GM19328 (cell line): ENCODE measurements around the gene IARS2.
"Not testable (repeated sequence)": the region's sequence is repeated elsewhere in the genome, so short reads cannot be mapped to it uniquely, and the experiment has no call there.

Experiments used
- ATAC-seq: cut with Tn5 transposase; IDR thresholded peaks from one replicate; pipeline ENCODE4 v1.9.1; 2021; ENCODE audit warnings: mild to moderate bottlenecking, moderate library complexity; ENCODE audit not compliant: unreplicated experiment

Gene IARS2

DNA sequence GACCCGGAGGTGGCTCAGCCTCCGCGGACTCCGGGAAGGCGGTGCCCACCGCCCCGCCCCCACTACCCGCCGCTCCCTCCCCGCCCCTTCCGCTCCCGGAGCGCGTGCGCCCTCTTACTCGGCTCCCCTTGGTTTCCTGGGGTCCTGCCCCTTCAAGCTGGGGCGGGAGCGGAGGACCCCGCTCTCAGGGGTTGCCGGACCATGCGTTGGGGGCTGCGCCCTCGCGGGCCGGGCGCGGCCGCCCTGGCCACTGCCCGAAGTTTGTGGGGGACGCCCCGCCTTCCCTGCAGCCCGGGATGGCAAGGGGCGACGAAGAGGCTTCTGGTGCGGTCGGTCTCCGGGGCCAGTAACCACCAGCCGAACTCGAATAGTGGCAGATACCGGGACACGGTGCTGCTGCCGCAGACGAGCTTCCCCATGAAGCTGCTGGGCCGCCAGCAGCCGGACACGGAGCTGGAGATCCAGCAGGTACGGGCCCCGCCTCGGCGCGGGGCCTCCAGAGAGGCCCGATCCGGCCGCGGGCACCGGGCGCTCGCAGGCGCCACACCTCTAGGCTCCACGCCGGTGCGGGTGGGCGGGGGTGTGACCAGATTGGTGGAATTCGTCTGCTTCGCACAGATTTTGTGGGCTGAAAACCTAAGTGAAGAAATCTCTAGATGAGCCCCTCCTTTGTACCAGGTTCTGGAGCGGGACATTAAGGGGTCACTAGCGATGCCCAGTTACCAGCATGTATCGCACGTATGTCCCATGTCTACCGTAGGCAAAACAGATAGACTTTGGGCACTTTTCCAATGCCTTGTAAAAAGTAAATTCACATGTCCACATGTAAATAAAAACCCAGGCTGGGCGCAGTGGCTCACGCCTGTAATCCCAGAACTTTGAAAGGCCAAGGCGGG lies at the start of gene IARS2:
Gene IARS2, plus strand, starts transcription at position 117 of the 896 bp plus-strand sequence. Its CDS starts 85 bp downstream, at position 202.
- ATAC-seq, result peak; percentile 52

DNA sequence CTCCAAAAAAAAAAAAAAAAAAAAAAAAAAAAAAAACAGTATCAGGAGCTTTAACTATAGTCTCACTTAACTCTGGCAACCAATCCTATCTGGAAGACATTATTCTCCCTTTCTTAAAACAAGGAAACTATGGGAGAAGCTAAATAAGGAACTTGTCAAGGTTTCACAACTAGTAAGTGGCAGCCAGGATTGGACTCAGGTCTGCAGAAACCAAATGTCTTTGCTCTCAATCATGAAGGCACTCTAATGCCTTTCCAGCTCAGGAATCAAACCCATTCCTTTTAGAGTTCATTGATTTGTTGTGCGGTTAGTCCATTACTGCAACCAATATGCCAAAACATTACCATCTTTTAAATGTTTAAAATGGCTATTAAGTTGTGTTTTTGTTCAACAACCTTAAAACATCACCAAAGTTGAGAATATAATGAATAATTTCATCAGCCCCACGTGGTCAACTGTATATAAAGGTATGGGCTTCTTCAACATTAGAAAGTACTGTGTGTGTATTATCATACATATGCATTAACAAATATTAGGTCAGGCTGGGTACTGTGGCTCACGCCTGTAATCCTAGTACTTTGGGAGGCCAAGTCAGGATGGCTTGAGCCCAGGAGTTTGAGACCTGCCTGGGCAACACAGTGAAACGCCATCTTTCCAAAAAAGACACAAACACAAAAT lies 49.1 kb upstream of the IARS2 start:
- ATAC-seq, result no peak

DNA sequence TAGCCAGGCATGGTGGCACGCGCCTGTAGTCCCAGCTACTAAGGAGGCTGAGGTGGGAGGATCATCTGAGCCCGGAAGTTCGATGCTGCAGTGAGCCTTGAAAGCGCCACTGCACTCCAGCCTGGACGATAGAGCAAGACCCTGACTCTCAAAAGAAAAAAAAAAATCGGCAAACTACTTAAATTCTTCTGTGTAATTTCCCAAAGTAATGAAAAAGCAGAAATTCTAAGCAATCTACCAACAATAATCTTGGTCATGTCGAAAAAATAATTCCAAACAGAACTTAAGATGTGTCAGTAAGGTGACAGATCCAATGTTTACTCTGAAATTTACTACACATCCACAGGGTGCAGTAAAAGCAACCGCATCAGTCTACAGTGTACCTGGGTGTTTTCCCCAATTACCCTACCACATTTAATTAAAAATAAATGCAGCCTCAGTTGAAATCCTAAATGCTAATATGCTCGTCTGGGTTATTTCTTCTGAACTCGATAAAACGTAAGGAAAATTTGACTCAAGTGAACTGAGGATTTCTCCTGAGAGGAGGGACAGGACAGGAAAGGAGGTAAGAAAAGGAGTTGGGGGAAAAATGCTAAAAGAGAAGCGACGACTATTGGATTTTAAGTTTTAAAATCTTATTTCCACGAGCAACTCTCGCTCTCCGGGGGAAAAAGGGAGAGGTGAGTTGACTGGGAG lies 48.4 kb upstream of the IARS2 start:
- ATAC-seq, result no peak

DNA sequence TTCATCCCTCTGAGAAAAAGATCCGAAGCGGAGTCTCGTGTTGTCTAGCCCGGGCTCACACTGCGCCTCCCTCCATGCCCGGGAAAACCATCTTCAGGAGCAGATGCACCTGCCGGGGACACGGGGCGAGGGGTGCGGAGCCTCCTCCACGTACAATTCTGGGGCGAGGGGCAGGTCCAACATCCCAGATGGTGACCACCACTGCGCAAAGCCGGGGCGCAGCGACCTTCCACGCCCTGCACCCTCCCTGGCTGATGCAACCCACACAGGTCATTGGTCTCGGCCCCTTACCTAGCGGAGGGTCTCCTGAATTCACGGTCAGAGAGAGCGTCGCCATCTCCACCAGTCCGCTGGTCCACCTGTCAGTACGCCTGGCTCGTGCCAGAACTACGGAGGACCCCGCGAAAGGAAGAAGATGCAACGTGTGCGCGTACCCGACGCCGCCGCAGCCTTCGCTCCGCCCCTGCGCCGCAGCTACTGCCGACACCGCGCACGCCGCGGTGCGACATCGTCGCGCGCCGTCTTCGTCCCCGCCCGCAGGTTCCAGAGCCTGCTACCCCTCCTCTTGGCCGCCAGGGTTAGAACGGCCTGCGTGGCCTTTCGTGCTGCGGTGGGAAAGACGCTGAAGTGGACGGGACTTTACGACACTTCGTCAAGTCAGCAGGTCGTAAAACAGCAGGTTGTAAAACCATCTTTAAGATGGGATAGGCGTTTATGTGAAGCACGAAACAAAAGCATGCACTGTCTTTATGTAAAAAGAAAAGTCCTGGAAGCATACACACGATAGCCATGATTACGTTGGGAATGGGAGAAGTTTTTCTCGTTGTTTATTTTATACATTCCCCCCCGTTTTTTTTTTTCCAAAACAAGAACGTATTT lies 47.6 kb upstream of the IARS2 start, which contains the start of gene EPRS1:
Gene EPRS1, minus strand, starts transcription at position 454 of the 879 bp plus-strand sequence. Its CDS starts 117 bp downstream, at position 337.
- ATAC-seq, result peak; percentile 96

DNA sequence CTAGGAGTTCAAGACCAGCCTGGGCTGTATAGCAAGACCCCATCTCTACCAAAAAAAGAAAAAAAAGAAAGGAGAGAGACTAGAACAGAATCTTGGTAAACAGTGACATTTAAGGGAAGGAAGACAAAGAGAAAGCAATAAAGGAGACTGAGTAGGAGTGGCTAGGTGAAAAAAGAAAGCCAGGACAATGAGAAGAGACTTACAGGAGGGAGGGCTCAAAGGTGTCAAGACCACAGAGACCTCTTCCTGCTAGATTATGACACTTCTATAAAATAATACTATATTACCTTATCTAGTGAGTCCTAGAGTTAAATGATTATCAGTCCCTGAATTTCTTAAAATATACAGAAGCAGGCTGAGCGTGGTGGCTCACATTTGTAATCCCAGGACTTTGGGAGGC lies 37.6 kb upstream of the IARS2 start:
- no peak for ATAC-seq

DNA sequence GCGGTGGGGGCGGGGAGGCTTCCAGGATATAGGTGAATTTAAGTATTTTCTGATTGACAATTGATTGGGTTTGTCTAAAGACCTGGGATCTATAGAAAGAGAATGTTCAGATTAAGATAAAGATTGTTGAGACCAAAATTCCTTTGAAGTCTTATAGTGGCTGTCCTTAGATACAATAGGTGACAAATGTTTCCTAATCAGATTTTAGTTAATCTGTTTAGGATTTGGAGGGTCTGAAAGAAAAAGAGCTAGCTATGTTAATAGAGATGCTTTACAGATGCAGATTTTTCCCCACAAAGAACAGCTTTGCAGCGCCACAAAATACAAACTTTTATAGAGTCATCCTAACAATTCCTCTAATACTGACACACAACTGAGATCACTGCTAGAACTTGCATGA lies 33.1 kb upstream of the IARS2 start:
- no peak for ATAC-seq

DNA sequence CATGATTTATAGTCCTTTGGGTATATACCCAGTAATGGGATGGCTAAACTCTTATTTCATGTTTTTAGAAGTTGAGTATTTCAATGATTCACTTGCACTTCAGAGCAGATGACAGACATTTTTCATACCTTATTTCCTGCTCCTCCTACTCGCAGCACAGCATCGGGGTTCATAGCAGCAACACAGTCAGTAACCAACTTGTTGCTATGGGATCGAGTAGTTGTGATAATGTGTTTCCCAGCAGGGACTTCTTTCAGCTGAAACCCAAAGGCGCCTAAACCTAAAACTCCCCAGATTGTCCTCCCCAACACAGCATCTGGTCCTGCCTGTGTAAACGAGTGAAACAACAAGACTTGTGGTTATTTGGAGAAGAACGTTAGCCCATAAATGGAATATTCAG lies 31.3 kb upstream of the IARS2 start:
- no peak for ATAC-seq

DNA sequence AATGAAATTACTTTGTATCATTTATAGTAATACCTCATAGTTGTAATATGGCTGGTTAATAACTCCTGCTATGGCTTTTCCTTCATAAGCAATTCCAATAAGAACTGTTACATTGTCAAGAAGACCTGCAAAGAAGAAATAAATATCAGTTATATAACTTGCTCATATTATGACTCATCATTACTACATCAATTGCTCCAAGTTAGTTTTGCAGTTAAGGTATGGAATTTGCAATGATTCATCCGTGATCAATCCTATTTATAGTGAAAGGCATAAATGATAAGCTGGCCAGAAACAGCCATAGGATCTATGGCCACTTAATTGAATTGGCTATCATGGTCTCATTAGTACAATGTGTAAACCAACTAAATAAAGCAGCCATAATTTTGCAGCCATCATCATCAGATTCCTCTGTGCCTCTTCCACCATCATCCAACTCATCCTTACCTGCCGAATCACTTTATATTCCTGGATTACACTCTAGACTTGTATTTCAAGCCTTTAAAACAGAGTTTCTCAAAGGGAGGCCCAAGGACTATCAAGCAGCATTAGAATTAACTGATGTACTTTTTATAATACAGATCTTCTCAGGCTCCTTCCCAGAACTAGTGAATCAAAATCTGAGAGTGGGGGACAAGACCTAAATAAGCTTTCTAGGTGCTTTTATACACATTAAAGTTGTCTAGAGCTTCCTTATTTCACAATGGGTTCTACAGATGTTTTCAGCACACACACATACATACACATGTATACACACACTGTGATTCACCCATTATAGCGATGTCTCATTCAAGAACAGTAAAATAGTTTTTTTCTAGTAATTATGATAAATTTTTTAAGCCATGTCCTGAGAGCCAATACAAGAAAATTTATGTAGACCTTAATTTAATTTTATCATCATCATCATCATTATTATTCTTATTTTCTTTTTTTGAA lies 26.4 kb upstream of the IARS2 start:
- no peak for ATAC-seq

DNA sequence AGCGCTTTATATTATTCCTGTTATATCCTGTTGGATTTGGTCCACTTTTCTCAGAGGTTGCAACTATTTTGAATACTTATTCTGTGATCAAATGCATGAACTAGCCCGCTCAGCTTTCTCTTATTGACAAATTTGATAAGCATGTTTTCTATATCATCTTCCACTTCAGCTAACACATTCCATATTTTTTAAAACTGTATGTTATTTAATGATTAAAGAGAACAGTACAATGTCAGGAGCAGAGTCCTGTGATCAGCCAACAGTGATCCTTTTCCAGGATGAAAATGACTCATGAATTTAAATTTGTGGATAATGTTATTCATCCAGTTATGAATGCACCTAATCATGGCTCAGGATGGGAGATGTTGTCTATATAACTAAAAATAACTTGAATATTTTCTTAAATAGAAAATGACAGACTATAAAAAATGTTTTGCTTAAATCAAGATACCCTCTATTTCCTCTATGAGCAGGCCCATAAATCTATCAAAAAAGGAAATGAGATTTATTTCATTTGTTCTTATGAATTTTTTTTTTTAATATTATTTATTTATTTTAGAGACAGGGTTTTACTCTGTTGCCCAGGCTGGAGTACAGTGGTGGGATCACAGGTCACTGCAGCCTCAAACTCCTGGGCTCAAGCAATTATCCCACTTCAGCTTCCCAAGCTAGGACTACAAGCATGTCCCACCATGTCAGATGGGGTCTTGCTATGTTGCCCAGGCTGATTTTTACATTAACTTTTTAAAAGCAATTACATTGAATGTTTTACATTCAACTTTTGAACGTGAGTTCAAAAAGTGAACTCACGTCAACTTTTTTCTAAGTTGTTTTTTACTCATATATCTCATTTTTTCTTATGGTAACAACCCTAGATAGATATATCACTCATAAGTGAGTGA lies 16.8 kb upstream of the IARS2 start:
- no peak for ATAC-seq

DNA sequence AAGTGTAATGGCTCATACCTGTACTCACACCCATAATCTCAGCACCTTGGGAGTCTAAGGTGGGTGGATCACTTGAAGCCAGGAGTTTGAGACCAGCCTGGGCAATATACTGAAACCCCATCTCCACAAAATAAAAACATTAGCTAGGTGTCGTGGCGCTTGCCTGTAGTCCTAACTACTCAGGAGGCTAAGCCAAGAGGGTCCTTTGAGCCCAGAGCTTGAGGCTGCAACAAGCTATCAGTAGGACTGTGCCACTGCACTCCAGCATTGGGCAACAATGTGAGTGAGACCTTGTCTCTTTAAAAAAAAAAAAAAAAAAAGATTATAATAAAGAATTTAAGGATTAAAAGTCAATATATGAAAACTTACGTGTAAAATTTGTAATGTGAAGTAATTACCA lies 16.0 kb upstream of the IARS2 start:
- ATAC-seq, result no peak

DNA sequence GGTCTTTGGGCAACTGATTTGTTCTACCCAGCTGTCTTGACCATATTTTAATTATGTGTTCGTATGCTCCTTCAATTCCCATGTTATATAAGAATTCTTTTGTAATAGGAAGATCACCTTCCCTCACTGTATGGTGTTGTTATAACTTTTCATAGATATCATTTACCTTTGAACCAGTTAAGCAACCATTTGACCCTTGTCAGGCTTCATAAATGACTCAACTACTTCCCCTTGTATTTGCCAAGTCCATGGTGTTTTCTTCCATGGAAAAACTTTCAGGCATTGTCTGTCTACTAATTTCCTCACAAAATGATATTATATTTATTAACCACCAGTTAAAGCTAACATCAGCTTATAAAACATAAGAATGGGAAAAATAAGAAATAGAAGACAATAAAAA lies 9.5 kb upstream of the IARS2 start:
- no peak for ATAC-seq

DNA sequence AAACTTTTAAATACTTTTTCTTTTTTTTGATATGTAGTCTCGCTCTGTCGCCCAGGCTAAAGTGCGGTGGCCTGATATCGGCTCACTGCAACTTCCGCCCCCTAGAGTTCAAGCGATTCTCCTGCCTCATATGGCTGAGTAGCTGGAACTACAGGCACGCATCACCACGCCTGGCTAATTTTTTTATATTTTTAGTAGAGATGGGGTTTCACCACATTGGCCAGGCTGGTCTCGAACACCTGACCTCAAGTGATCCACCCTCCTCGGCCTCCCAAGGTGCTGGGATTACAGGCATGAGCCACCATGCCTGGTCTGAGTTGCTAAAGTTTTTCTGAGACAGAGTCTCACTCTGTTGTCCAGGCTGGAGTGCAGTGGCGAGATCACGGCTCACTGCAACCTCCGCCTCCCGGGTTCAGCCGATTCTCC lies 7.7 kb upstream of the IARS2 start:
- ATAC-seq, result peak; percentile 40

DNA sequence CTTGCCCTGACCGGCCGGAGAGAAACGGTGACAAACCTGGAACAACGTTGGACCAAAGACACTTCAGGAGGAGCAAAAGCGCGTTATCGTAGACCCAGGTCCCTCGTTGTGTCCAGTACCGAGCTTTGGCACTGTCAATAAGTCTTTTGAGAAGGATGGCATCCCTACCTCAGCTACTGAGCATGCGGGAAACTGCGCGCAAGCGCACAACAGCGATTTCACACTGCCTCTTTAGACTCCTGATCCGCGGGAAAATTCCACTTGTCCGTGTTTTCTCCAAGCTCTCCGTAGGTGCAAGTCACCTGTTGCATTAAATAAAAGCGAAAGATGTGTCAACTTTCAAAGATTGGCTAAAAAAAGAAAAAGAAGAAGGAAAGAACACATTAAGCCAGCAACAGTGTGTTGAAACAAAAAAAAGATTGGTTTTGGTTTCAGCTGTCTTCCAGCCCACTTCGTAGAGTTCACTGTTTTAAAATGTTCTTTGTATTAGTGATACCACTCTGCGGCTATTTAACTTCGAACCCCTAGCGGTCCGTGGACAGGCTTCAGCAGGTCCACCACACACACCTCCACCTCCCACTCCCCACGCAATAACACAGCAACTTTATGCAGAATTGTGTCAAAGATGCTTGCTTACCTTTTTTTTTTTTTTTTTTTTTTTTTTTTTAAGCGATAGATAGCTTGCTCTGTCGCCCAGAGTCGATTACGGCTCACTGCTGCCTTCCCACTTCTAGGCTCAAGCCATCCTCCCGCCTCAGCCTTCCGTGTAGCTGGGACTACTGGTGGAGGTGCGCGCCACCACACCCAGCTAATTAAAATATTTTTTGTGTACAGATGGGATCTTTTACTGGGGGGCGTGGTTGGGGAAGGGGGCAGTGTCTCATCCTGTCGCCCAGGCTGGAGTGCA lies 4.0 kb upstream of the IARS2 start, which contains the start of gene BPNT1:
Gene BPNT1, minus strand, starts transcription at position 139 of the 907 bp plus-strand sequence. CDS start 9,942 bp downstream, outside the sequence.
- ATAC-seq, result peak; percentile 43

DNA sequence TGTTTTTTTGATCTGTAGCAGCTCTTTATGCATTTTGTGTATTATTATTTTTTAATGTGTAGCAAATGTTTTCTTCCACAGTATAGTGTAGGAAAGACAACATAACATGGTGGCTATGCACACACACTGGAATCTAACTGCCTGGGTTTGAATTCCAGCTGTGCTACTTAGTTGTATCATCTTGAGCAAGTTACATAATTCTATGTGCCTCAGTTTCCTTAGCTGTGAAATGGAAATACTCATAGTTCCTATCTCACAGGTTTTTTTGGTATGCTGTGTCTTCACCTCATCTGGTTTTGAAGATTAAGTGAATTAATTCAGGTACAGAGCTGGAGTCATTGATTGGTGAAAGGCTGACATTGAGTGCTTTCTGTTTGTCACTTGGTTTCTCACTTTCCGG lies 1.2 kb upstream of the IARS2 start:
- no peak for ATAC-seq

DNA sequence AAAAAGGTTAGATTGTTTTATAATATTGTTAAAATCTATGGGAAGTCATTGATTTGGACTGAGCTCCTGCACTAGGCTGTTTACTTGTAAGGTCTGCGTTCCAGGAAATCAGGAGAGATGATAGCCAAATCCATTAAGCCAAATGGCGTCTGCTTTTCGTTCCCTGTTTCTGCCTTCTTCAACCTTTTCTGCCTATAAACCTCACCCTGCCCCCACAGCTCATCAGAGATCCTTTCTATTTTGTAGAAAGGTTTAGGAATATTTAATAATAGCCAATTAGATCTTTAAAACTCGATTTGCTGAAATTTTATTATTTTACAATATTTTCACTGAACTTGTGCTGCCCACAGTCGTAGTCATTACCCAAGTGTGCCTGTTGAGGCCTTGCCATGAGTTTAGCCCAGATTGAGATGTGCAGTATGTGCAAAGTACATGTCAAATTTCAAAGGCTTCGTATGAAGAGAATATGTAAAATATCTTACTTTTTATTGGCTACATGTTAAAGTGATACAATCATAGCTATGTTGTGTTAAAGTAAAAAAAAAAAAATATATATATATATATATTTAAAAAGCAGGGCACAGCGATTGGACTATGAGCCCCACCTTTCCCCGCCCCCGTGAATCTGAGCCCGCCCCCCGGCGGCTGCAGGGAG lies 444 bp upstream of the IARS2 start:
- peak; percentile 1 for ATAC-seq

DNA sequence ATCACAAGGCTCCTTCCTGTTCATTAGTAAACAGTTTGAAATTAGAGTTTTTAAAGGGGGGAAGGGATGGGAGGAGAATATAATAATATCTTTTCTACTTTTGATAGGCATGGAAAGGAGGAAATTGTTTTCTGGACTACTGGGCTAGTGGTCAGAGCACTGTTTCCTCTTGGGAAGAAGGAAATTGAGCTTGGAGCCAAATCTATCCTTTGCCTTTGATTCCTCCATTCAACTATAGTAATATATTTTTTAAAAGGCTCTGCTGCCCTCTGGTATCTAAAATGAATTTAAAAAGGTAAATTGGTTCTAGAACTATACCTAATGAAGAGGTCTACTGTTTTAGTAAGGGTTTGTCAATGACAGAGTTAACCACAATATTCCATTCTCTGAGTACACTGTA lies 5.9 kb downstream of the IARS2 start:
- no peak for ATAC-seq

DNA sequence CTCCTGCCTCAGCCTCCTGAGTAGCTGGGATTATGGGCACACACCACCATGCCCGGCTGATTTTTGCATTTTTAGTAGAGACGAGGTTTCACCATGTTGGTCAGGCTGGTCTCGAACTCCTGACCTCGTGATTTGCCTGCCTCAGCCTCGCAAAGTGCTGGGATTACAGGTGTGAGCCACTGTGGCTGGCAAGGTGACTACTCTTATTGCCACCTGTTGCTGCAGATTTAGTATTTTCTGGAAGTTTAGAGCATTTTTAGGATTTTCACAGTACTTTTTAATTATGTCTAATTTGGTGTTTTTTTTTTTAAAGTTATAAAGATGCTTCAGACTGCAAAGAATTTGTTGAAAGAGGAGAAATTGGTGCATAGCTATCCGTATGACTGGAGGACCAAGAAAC lies 16.5 kb downstream of the IARS2 start:
- ATAC-seq, result not testable (repeated sequence)
